NCI-H510A (cell line): ENCODE results near the gene LRRC32.

Experiments
- DNase-seq: peaks from one replicate; lab custom pipeline; 2025; lab: John Stamatoyannopoulos, UW

Gene LRRC32, protein sequence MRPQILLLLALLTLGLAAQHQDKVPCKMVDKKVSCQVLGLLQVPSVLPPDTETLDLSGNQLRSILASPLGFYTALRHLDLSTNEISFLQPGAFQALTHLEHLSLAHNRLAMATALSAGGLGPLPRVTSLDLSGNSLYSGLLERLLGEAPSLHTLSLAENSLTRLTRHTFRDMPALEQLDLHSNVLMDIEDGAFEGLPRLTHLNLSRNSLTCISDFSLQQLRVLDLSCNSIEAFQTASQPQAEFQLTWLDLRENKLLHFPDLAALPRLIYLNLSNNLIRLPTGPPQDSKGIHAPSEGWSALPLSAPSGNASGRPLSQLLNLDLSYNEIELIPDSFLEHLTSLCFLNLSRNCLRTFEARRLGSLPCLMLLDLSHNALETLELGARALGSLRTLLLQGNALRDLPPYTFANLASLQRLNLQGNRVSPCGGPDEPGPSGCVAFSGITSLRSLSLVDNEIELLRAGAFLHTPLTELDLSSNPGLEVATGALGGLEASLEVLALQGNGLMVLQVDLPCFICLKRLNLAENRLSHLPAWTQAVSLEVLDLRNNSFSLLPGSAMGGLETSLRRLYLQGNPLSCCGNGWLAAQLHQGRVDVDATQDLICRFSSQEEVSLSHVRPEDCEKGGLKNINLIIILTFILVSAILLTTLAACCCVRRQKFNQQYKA

DNA sequence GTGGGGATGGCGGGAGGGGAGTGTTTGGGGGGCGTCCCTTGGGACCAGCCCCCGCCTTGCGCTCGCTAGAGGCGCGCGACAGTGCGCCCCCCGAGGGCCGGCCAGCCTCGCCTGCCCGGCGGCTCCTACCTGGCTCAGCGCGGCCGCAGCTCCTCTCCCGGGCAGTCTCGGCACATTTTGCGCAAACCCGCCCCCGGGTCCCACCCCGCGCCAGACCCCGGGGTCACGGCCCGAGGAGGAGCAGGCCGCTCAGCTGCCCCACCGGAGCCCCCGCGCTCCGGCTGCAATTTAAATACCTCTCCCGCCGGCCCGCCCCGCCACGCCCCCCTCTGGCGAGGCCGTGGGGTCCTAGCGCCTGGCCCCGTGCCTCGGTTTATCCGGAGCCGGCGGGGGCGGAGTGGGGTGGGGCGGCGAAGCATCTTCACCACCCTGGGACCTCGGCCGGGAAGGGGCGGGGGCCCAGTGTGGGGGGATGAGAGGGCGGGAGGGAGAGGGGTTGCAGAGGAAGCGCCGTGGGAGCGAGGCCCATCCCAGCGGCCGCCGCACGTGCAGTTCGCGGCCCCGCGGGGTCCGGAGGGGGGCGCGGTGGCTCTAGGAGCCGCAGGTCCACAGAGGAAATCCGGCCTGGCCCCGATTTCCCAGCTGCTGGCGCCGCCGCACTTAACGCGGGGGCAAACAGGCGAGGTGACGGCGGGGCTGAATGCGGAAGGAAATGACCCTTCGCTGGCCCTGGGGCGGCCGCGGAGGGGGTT is at the start of gene LRRC32:
TSS of gene LRRC32 (minus strand) at position 263 of the 752 bp plus-strand sequence. CDS start 4,793 bp downstream, outside the sequence.
- no peak for DNase-seq

DNA sequence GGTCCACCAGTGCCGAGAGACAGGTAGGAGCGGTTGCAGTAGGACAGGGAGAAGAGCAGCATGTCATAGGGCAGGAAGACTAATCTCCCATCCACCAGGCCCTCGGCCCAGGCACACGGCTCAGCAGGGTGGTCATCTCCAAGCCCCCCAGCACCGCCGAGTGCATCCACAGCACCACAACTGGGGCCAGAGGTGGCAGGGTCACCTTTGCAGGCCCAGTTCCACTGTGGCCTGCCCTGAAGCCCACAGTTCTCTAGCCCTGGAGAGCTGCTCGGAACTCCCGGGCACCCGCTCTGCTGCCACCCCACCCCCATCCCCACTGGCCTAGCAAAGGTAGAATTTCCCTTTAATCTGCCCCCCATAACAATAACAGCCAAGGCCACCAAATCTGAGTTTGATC is 49.1 kb upstream of the LRRC32 start:
- no peak for DNase-seq

DNA sequence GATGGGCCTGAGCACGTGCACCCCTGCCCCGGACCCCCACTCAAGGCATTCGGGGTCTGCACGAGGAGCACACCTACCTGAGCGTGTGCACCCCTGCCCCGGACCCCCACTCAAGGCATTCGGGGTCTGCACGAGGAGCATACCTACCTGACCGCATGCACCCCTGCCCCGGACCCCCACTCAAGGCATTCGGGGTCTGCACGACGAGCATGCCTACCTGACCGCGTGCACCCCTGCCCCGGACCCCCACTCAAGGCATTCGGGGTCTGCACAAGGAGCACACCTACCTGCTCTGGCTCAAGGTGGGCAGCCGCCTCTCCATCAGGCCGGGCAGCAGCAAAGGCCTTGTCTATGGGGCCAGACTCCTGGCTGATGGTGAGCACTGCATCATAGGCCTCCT is 48.7 kb upstream of the LRRC32 start:
- no peak for DNase-seq

DNA sequence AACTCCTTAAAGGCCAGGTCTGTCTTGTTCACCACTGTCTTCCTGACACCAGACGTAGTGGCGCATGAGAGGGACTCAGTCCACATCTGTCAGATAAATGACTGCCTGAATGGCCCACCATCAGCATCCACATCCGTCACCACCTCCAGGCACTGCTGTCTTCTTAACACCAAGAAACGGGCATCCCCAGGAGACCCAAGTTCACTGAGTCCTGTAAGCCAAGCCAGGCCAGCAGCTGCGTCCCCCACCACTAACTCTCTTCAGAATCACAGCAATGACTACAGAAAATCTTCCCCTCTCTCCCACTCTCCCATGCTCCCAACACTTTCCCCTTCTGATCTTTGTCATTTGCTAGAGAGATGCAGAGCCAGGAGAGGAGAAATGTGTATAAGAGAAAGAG is 47.3 kb upstream of the LRRC32 start:
- no peak for DNase-seq

DNA sequence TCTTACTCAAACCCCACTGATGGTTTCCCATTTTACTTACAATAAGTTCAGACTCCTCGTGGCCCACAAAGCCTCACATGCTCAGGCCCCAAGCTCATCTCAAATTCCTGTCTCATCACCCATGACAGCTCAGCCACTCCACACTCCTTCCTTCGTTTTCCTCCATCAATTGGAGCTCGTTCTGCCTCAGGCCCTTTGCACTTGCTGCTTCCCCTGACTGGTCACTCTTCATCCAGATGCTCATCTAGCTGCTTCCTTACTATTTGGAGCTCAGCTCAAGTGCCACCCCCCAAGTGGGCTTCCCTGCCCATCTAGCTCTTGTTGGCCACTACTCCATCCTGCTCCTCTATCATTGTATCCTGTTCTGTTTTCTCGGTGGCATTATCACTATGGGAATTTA is 46.8 kb upstream of the LRRC32 start:
- no peak for DNase-seq

DNA sequence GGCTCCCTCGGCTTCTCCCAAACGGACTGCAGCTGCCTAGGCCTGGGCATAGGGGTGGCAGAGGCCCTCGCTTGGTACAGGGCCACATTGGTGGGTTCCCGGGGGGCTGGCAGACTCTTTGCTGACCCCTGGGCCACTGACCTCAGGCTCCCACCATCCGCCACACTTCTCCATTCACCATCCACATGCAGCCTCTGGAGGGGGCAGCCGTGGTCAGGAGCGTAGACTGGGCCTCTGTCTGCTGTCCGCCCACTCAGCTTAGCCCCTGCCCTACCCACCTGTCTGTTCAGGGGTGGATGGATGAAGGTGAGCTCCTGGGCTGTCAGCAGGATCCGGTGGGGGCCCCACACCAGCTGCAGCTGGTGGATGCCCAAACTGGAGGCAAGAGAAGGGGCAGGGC is 45.7 kb upstream of the LRRC32 start:
- no peak for DNase-seq

DNA sequence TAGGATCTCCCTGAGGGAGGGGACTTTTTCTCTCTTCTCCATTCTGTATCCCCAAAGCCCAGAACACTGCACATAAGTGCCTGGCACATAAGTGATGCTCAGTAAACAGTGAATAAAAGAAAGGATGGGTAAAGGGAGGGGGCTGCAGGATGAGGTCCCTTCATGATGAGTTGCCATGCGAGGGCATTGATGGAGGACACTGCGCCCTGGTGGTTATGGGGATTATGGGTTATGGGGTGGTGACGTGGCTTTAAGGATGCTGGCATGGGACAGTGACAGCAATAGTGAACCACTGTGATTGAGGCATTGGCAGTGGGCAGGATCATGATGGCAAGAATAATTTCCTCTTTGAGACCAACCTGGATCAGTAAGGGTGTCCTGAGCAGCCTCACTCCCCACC is 43.9 kb upstream of the LRRC32 start:
- DNase-seq, result no peak

DNA sequence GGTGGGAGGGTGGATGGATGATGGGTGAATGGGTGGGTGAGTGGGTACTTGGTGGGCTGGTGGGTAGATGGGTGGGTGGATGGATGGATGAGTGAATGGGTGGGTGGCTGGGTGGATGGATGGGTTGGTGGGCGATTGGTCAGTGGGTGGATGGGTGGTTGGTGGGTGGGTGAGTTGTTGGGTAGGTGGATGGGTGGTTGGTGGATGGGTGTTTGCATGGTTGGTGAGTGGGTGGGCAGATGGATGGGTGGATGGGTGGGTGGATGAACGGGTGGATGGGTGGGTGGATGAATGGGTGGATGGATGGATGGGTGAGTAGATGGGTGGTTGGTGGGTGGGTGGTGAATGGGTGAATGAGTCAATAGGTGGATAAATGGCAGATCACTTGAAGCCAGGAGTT is 43.0 kb upstream of the LRRC32 start:
- DNase-seq, result no peak

DNA sequence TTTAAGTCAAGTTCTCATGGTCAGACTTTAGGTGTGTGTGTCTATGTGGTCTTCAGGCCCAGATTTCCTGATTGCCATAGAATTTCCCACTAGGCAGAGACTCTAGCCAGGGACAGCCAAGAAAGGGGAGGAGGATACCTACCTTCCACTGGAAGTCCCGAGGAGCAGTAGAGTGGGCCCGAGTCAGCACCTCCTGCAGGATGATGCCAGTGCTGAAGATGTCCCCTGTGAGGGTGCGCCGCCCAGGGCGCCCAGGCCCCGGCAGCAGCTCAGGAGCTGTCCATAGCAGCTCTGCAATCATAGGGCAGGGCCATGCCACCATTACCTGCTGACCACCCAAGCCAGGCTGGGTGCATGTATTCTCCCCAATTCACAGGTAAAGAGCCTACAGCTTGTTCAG is 41.6 kb upstream of the LRRC32 start:
- DNase-seq, result no peak

DNA sequence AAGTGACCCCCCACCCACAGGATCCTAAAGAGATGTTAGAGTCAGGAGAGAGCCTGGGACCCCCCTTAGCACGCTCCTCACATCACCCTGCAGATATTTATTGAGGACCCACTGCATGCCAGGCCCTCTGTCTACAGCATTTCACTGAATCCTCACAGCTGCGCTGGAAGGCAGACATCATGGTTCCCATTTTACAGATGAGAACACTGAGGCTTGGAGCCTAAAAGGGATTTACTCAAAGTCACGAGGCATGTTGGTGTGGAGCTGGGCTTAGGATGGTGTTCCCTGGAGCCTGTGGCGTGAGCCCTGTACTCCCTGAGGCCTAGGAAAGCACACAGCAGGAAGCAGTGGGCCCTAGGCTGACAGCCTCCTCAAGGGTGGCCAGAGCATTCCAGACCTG is 39.2 kb upstream of the LRRC32 start:
- no peak for DNase-seq

DNA sequence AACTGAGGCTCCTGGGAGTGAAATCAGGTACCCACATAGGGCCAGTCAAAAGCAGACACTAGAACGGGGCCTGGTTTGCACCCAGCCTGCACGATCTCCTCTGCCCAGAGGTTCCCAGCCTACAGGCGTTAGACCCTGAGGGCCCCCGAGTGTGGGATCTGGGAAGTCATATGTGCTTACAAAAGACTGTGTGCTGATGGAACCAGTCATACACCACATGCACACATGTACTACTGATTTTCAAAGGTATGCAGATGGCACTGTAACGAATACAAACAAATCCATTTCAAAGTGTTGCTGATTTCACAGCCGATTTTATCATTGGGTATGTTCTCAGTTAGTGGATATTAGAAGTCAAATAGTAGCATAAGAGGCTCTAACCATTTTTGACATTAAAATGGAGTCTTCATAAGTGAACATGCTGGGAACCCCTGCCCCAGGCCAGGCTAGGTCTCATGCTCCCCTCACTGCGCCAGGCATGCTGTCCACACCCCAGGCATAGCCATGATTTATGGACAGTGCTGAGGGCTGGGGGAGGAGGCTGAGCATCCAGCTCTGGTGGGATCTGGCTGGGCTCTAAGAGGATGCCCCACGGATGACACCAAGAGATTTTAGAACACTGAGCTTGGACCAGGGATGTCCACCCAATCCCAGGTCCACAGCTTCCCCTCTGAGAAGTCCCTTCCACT is 38.6 kb upstream of the LRRC32 start:
- DNase-seq, result no peak

DNA sequence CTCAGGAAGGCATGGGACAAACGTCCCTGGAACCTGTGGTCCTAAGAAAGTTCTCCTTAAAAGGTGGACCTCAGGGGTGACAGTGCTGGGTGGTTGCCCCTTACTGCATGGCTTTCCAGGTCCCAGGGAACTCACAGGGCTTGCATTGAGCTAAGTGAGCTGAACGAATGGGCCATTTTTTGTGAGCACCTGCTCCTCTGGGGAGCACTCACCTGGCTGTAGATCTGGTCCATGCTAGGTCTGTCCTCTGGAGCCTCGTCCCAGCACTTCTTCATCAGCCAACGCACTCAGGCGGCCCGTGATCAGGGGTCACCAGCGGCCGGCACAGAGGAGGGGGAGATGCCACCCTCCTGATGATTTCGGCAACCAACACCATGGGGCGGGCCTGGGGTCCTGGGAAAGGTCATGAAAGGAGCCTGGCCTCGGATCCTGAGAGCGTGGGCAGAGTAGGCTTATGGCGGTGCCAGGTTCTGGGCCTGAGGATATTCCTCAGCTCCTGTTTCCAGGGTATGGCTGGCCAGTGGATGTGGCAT is 36.8 kb upstream of the LRRC32 start:
- DNase-seq, result no peak

DNA sequence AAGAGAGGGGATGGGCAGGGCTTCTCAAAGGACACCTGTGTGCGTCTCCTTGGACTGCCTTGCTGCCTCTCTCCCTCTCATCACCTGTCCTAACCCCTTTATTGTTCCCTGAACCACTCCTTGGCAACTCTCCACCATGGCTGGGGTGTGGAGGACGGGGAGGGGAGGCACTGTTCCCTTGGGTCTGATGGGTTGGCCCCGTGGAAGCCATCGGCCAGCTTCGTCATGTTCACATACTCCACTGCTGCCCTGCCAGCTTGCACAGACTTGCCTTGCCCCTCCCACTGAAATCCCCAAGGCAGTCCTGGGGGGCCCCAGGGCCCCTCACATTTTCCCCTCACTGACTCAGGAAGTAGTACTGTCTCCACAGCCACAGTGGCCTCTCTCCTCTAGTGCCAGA is 36.1 kb upstream of the LRRC32 start:
- no peak for DNase-seq

DNA sequence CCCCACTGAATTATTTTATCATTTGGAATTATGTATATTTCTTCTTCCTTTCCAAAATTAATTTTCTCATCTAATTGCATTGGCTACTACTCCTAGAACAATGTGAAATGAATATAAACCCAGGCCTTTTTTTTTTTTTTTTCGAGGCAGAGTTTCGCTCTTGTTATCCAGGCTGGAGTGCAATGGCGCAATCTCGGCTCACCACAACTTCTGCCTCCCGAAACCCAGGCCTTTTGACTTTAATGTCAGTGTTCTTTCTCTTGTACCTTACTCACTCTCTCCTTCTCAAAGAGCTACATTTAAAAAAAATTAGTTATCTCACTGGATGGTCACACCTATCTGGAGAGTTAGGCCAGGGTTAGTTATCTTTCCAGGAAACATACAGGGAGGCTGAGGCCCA is 35.3 kb upstream of the LRRC32 start:
- no peak for DNase-seq

DNA sequence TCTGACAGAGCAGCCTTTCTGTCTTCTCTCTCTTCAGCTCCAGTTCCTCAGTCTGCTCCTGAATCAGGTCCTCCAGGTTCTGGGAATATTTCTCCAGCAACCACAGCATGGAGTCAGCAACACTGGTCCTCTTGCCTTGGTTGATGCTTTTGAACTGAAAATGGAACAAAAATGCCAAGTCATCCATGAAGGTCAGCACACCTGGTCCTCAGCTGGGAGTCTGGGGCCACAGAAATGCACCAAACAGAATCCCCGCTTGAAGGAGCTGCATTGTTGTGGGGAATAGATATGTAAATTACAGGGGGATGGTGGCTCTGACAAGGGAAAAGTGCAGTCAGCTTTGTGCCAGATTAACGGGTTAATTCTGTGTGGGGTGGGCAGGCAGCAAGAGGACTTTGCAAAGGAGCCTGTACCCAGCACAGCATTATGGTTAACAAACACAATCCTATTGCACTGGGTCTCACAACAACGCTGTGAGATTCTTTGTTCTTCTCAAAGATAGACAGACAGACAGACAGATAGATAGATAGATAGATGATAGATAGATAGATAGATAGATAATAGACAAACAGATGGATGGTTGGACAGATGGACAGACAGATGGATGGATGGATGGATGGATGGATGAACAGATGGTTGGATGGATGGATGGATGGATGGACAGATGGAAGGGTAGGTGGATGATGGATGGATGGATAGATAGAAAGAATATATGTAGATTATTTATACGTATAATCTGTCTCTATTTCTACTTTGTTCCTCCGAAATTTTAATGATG is 33.8 kb upstream of the LRRC32 start:
- no peak for DNase-seq

DNA sequence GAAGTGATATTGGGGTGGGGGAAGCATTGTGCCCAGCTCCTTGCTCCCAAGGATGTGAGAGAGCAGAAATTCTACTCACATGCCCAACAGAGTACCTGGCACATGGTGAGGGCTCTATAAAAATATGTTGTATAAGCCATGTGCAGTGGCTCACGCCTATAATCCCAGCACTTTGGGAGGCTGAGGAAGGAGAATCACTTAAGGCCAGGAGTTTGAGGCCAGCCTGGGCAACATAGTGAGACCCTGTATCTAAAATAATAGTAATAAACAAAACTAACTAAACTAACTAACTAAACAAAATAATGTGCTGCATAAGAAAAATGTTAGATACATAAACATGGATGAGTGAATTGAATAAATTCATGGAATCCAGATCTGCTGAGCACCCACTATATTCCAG is 33.2 kb upstream of the LRRC32 start:
- no peak for DNase-seq

DNA sequence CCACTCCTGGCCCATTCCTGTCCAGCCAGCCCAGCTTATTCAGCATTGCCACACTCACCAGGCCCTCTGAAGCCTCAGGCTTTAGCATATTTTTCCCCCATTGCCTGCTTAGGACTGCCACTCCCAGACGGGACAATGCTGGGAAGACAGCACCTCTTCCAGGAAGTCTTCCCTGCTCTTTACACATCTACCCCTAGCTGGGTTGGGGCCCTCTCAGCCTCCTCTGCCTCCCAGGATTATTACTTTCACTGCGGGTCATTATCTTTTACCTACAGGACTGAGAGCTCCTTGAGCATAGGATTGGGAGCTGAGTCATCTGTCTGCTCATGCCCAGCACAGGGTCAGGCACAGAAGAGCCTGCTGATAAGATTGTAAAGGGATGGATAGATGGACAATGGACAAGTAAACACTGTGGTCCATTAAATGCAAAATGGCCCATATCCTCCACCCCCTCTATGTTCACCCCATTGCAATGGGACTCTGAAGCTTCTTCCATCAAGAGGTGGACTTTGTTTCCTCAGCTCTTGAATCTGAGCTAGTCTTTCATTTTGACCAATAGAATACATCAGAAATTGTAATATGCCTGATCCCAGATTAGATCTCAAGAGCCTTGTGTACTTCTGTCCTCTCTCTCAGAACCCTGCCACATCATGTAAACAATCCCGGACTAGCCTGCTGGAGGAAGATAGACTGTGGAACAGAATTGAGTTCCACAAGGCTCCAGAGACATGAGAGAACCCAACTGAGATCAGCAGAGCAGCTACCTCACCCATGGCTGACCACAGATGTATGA is 32.0 kb upstream of the LRRC32 start:
- DNase-seq, result no peak

DNA sequence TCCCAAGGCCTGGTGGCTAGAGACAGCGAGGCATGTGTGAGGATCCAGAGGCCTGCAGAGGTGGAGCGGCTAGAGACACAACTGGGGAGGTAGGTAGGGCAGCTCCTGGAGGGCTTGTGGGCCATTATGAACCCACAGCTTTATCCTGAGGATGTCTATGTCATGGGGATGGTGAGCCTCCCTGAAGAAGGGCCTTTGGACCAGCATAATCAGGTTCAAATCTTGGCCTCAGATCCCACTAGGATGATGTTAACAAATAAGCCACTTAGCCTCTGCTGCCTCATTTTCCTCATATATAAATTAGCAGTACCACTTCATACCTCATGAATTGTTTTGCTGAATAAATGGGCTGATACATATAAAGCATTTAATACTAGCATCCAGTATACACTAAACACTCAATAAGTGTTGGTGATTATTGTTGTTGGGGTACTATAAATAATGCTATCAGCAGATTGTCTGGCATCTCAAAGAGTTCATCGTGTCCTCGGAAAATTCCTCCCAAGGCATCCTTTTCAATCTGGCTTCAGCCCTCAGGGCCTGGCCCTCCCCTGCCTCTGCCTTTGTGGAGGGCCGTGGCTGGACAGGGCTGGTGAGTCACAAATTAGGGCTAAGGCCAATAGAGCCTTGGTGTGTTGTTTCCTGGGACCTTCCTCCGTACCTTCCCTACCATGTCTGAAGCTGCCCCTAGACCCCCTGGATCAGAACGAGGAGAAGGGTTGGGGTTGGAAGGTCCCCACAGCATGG is 30.9 kb upstream of the LRRC32 start:
- no peak for DNase-seq

DNA sequence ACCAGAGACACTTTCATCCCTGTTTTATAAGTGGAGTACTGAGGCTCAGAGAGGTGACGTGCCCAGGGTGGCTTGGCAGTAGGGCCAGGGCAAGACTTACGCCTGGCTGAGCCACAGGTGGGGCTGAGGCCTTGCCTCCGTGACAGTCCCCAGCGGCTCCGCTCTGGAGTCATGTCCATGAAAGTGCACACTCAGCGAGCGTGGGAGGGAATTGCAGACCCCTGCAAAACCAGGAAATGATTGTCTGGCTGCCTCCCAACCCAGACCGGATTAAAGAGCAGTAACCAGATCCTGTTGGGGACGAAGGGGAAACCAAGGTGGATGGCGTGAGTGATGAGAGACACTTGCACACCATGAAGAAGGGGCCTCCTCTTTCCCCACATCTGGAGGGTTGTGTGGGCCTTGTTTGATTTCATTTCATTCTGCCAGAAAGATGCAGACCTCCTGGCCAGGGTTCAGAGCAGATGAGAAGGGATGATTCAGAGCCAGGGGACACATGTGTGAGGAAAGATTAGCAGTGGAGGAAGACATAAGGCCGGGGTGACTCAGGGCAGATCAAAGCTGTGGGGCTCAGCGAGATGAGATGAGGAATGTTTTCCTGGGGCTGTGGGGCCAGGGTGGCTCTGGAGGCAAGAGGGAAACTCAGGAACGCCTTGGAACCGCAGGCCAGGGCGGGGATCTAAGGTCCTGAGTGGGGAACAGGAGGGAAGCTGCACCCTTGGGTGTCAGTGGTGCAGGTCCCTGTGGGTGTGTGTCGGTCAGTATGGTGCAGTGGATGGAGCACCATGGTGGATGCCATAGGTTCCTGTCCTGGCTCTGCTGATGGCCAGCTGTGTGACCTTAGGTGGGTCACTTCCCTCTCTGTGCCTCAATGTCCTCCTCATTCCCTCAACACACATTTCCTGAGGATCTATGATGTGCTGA is 29.9 kb upstream of the LRRC32 start:
- DNase-seq, result no peak
